SJCRH30 (cell line): ENCODE measurements around the gene ZNF846. TPM values are rescaled to one million over a fixed set of nuclear protein-coding genes. Genes with fewer than 3 reads are reported as not detected.
"Not testable (repeated sequence)": the region's sequence is repeated elsewhere in the genome, so short reads cannot be mapped to it uniquely, and the experiment has no call there.

Source experiments
- DNase-seq, 2 experiments: peaks; one replicate each; pipeline ENCODE4 v3.0.0-alpha.2; 2015 to 2020
- H3K27ac ChIP-seq: fragments of 250-450 bp; sonication (Bioruptor Pico); 2 replicates; pipeline ENCODE4 v1.5.1; 2020; ENCODE audit warnings: mild to moderate bottlenecking, moderate library complexity
- H3K27me3 ChIP-seq: fragments of 250-450 bp; sonication (Bioruptor Pico); 2 replicates; pipeline ENCODE4 v1.5.1; 2020; ENCODE audit warnings: mild to moderate bottlenecking, moderate library complexity
- H3K36me3 ChIP-seq: fragments of 250-450 bp; sonication (Bioruptor Pico); 2 replicates; pipeline ENCODE4 v1.5.1; 2020; ENCODE audit warnings: mild to moderate bottlenecking, moderate library complexity
- H3K4me1 ChIP-seq: fragments of 250-450 bp; sonication (Bioruptor Pico); 2 replicates; pipeline ENCODE4 v1.5.1; 2020; ENCODE audit warnings: mild to moderate bottlenecking, moderate library complexity
- H3K4me3 ChIP-seq: fragments of 250-450 bp; sonication (Bioruptor Pico); 2 replicates; pipeline ENCODE4 v1.5.1; 2020; ENCODE audit warnings: mild to moderate bottlenecking, moderate library complexity
- H3K9me3 ChIP-seq: fragments of 250-450 bp; sonication (Bioruptor Pico); replicated peaks from 2 replicates; pipeline ENCODE4 v1.5.1; 2020; ENCODE audit warnings: mild to moderate bottlenecking, moderate library complexity
- total RNA-seq: library from RNA; depleted of rRNA; stranded (reverse); fragments of >200 nt; shearing (Covaris generic); gene quantifications from 2 replicates; pipeline ENCODE4 v1.2.3, GENCODE V29; 2014

Gene ZNF846
- total RNA-seq, 1 experiment from 2014 or later = 3.1 TPM

- DNase-seq, H3K27ac ChIP-seq, H3K9me3 ChIP-seq, H3K4me3 ChIP-seq, H3K4me1 ChIP-seq, H3K27me3 ChIP-seq, H3K36me3 ChIP-seq: not testable (repeated sequence)
These were observed 21.0 kb upstream of the ZNF846 start for GRCh38 chr19:9789579-9789978.

GRCh38 chr19:9789066-9789465 is 20.5 kb upstream of the ZNF846 start:
- Histone ChIP-seq H3K4me1 (no peaks in the 10 kb centered on the region), H3K27ac (no peak overlapping the region), H3K4me3 (no peak overlapping the region), H3K36me3 (no peaks in the 10 kb centered on the region), H3K27me3 (no peaks in the 10 kb centered on the region), H3K9me3 (no peaks in the 10 kb centered on the region)
- no peak for DNase-seq

GRCh38 chr19:9788604-9789003 is 20.1 kb upstream of the ZNF846 start:
- not testable (repeated sequence) for H3K4me3 ChIP-seq, H3K27ac ChIP-seq, DNase-seq, H3K9me3 ChIP-seq, H3K36me3 ChIP-seq, H3K27me3 ChIP-seq, H3K4me1 ChIP-seq

GRCh38 chr19:9786819-9787218 is 18.3 kb upstream of the ZNF846 start:
- H3K4me3 ChIP-seq = no peak overlapping the region
- H3K27me3 ChIP-seq = no peaks in the 10 kb centered on the region
- no peak for DNase-seq
- H3K4me1 ChIP-seq = no peaks in the 10 kb centered on the region
- no peaks in the 10 kb centered on the region for H3K9me3 ChIP-seq
- no peak overlapping the region for H3K27ac ChIP-seq
- H3K36me3 ChIP-seq = no peaks in the 10 kb centered on the region

GRCh38 chr19:9786342-9786741 is 17.8 kb upstream of the ZNF846 start:
- no peak overlapping the region; the same call in 1 of the 2 replicates for H3K27ac ChIP-seq
- DNase-seq = no peak
- no peaks in the 10 kb centered on the region for H3K36me3 ChIP-seq
- peak overlapping the region; percentile 79 for H3K4me3 ChIP-seq
- no peaks in the 10 kb centered on the region for H3K9me3 ChIP-seq
- H3K27me3 ChIP-seq = no peaks in the 10 kb centered on the region
- H3K4me1 ChIP-seq = no peaks in the 10 kb centered on the region

- DNase-seq = peak; percentile 96 to 98
- no peaks in the 10 kb centered on the region for H3K27me3 ChIP-seq
- H3K4me1 ChIP-seq = no peaks in the 10 kb centered on the region
- no peaks in the 10 kb centered on the region for H3K9me3 ChIP-seq
- no peaks in the 10 kb centered on the region for H3K36me3 ChIP-seq
- H3K27ac ChIP-seq = peak overlapping the region; percentile 34; the same call in 1 of the 2 replicates
- peak overlapping the region; percentile 79 for H3K4me3 ChIP-seq
These were observed 17.1 kb upstream of the ZNF846 start for GRCh38 chr19:9785367-9786331.

GRCh38 chr19:9784163-9784496 is 15.6 kb upstream of the ZNF846 start:
- DNase-seq, H3K9me3 ChIP-seq, H3K27me3 ChIP-seq, H3K27ac ChIP-seq, H3K4me1 ChIP-seq, H3K36me3 ChIP-seq: not testable (repeated sequence)
- H3K4me3 ChIP-seq = peak overlapping the region; percentile 61

- Histone ChIP-seq H3K9me3 (no peaks in the 10 kb centered on the region), H3K27me3 (no peaks in the 10 kb centered on the region)
These were observed 13.8 kb upstream of the ZNF846 start for GRCh38 chr19:9782338-9782737.

GRCh38 chr19:9757544-9758501 is 10.7 kb downstream of the ZNF846 start:
- Histone ChIP-seq H3K36me3 (0 out of 2 replicates have a peak, but pooled peaks cover 3% of the 10 kb centered on the region), H3K27me3 (no peaks in the 10 kb centered on the region), H3K4me1 (no peaks in the 10 kb centered on the region), H3K4me3 (no peak overlapping the region), H3K9me3 (peaks cover 9% of the 10 kb centered on the region), H3K27ac (no peak overlapping the region)
- DNase-seq = no peak

More at GRCh38 chr19:9782338-9782737, 13.8 kb upstream of the ZNF846 start:
- Histone ChIP-seq H3K4me1 (no peaks in the 10 kb centered on the region), H3K4me3 (no peak overlapping the region), H3K36me3 (no peaks in the 10 kb centered on the region), H3K27ac (no peak overlapping the region)
- no peak for DNase-seq

GRCh38 chr19:9752701-9753443 is 15.7 kb downstream of the ZNF846 start:
- Histone ChIP-seq H3K4me1 (no peaks in the 10 kb centered on the region), H3K27me3 (no peaks in the 10 kb centered on the region), H3K36me3 (no peaks in the 10 kb centered on the region), H3K27ac (no peak overlapping the region), H3K9me3 (peaks cover 8% of the 10 kb centered on the region), H3K4me3 (no peak overlapping the region)
- no peak for DNase-seq

GRCh38 chr19:9751446-9751845 is 17.1 kb downstream of the ZNF846 start:
- no peaks in the 10 kb centered on the region for H3K27me3 ChIP-seq
- DNase-seq = no peak
- no peaks in the 10 kb centered on the region for H3K36me3 ChIP-seq
- no peak overlapping the region for H3K4me3 ChIP-seq
- no peak overlapping the region for H3K27ac ChIP-seq
- H3K9me3 ChIP-seq = peaks cover 1% of the 10 kb centered on the region; the same call in 1 of the 2 replicates
- no peaks in the 10 kb centered on the region for H3K4me1 ChIP-seq

- no peaks in the 10 kb centered on the region for H3K27me3 ChIP-seq
- H3K9me3 ChIP-seq = no peaks in the 10 kb centered on the region
- H3K36me3 ChIP-seq = no peaks in the 10 kb centered on the region
- DNase-seq = no peak
- no peak overlapping the region for H3K4me3 ChIP-seq
- no peaks in the 10 kb centered on the region for H3K4me1 ChIP-seq
- H3K27ac ChIP-seq = no peak overlapping the region
These were observed 26.9 kb downstream of the ZNF846 start for GRCh38 chr19:9741476-9742171.

- Histone ChIP-seq H3K4me3 (no peak overlapping the region), H3K9me3 (no peaks in the 10 kb centered on the region), H3K27me3 (no peaks in the 10 kb centered on the region), H3K36me3 (no peaks in the 10 kb centered on the region), H3K27ac (no peak overlapping the region), H3K4me1 (no peaks in the 10 kb centered on the region)
- DNase-seq = no peak
These were observed 32.6 kb downstream of the ZNF846 start for GRCh38 chr19:9735986-9736385.

- H3K9me3 ChIP-seq, H3K4me1 ChIP-seq, H3K27me3 ChIP-seq, H3K27ac ChIP-seq, H3K36me3 ChIP-seq, DNase-seq, H3K4me3 ChIP-seq: not testable (repeated sequence)
These were observed 38.5 kb downstream of the ZNF846 start for GRCh38 chr19:9730056-9730455.
